HEK293 (cell line): ENCODE results near the gene UBE2D2.

Source experiments
- CTCF ChIA-PET: fragments of 350-600 bp; formaldehyde crosslinking; extraction: SDS; loops from one replicate; lab custom pipeline; 2021; ENCODE audit warnings: antibody characterized with exemption; lab: Yijun Ruan, JAX
- POLR2A ChIA-PET: fragments of 300-600 bp; formaldehyde crosslinking; extraction: SDS; loops from one replicate; lab custom pipeline; 2020; ENCODE audit warnings: antibody characterized with exemption, inconsistent platforms; lab: Yijun Ruan, JAX
- H3K27ac ChIP-seq: fragments of 200-500 bp; sonication (Bioruptor generic); 2 replicates; pipeline ENCODE4 v1.5.1; 2014; ENCODE audit warnings: low read depth, low read length, control low read depth, inconsistent platforms; ENCODE audit errors: extremely low read depth
- H3K36me3 ChIP-seq, 2 experiments: fragments of 200-500 bp in 1 of 2; sonication (Bioruptor generic) in 1 of 2; 1 replicate in 1 of 2; 2 replicates in 1 of 2; pipeline ENCODE4 v1.5.1; 2014 to 2017; ENCODE audit warnings: inconsistent platforms in 2 of 2, low read length in 2 of 2; ENCODE audit not compliant: control insufficient read depth in 2 of 2, insufficient read depth in 1 of 2
- H3K4me1 ChIP-seq: fragments of 200-500 bp; sonication (Bioruptor generic); 2 replicates; pipeline ENCODE4 v1.5.1; 2014; ENCODE audit warnings: mild to moderate bottlenecking, low read length, inconsistent platforms; ENCODE audit not compliant: control insufficient read depth, insufficient read depth
- H3K4me3 ChIP-seq: 2 replicates; pipeline ENCODE4 v1.5.1; 2011; ENCODE audit warnings: low read depth, mild to moderate bottlenecking, control low read depth, low read length, moderate library complexity
- H3K9me3 ChIP-seq: fragments of 200-500 bp; sonication (Bioruptor generic); 2 replicates; pipeline ENCODE4 v1.5.1; 2014; ENCODE audit warnings: low read depth, low read length, inconsistent platforms; ENCODE audit not compliant: control insufficient read depth, insufficient read depth
- BCL11B ChIP-seq: fragments of 450-650 bp; formaldehyde crosslinking; IDR thresholded peaks from 2 replicates; pipeline ENCODE4 v1.5.1; 2016; ENCODE audit warnings: low read depth, missing biosample characterization, missing genetic modification characterization
- KLF7 ChIP-seq: fragments of 450-650 bp; formaldehyde crosslinking; IDR thresholded peaks from 2 replicates; pipeline ENCODE4 v1.5.1; 2016; ENCODE audit warnings: missing biosample characterization, missing genetic modification characterization, borderline replicate concordance
- SP2 ChIP-seq: fragments of 450-650 bp; formaldehyde crosslinking; IDR thresholded peaks from 2 replicates; pipeline ENCODE4 v1.5.1; 2016; ENCODE audit warnings: missing biosample characterization, missing genetic modification characterization
- WT1 ChIP-seq: fragments of 450-650 bp; formaldehyde crosslinking; IDR thresholded peaks from 2 replicates; pipeline ENCODE4 v1.5.1; 2016; ENCODE audit warnings: missing biosample characterization, missing genetic modification characterization
- ZFHX2 ChIP-seq: fragments of 450-650 bp; formaldehyde crosslinking; conservative IDR thresholded peaks from 2 replicates; pipeline ENCODE4 v1.5.1; 2016; ENCODE audit warnings: missing biosample characterization, missing genetic modification characterization
- ZNF23 ChIP-seq: fragments of 450-650 bp; formaldehyde crosslinking; IDR thresholded peaks from 2 replicates; pipeline ENCODE4 v1.5.1; 2016; ENCODE audit warnings: missing biosample characterization, missing genetic modification characterization, borderline replicate concordance
- ZNF510 ChIP-seq: fragments of 450-650 bp; formaldehyde crosslinking; IDR thresholded peaks from 2 replicates; pipeline ENCODE4 v1.5.1; 2018; ENCODE audit warnings: mild to moderate bottlenecking, missing genetic modification characterization, missing biosample characterization; ENCODE audit not compliant: insufficient replicate concordance
- ZNF560 ChIP-seq: fragments of 450-650 bp; formaldehyde crosslinking; IDR thresholded peaks from 2 replicates; pipeline ENCODE4 v1.5.1; 2017; ENCODE audit warnings: missing biosample characterization, missing genetic modification characterization, borderline replicate concordance
- ZNF623 ChIP-seq: fragments of 450-650 bp; formaldehyde crosslinking; IDR thresholded peaks from 2 replicates; pipeline ENCODE4 v1.5.1; 2016; ENCODE audit warnings: missing biosample characterization, missing genetic modification characterization
- ZNF654 ChIP-seq: fragments of 450-650 bp; formaldehyde crosslinking; IDR thresholded peaks from 2 replicates; pipeline ENCODE4 v1.5.1; 2016; ENCODE audit warnings: low read depth, missing biosample characterization, missing genetic modification characterization
- ZNF76 ChIP-seq: fragments of 450-650 bp; formaldehyde crosslinking; IDR thresholded peaks from 2 replicates; pipeline ENCODE4; 2016; ENCODE audit warnings: low read depth, missing biosample characterization, missing genetic modification characterization, borderline replicate concordance
- ZNF777 ChIP-seq: fragments of 450-650 bp; formaldehyde crosslinking; IDR thresholded peaks from 2 replicates; pipeline ENCODE4 v1.5.1; 2017; ENCODE audit warnings: missing biosample characterization, missing genetic modification characterization, borderline replicate concordance
- ZNF791 ChIP-seq: fragments of 450-650 bp; formaldehyde crosslinking; IDR thresholded peaks from 2 replicates; pipeline ENCODE4 v1.5.1; 2016; ENCODE audit warnings: missing biosample characterization, missing genetic modification characterization
- TF ChIP-seq, protein P1 (sequence below): fragments of 450-650 bp; formaldehyde crosslinking; IDR thresholded peaks from 2 replicates; pipeline ENCODE4 v1.5.1; 2016; ENCODE audit warnings: missing biosample characterization, missing genetic modification characterization, borderline replicate concordance
- TF ChIP-seq, protein P2 (sequence below): fragments of 450-650 bp; formaldehyde crosslinking; IDR thresholded peaks from 2 replicates; pipeline ENCODE4 v1.5.1; 2017; ENCODE audit warnings: missing biosample characterization, mild to moderate bottlenecking, missing genetic modification characterization, moderate library complexity
- TF ChIP-seq, protein P3 (sequence below): fragments of 450-650 bp; formaldehyde crosslinking; IDR thresholded peaks from 2 replicates; pipeline ENCODE4 v1.5.1; 2016; ENCODE audit warnings: missing biosample characterization, missing genetic modification characterization

Gene UBE2D2

DNA sequence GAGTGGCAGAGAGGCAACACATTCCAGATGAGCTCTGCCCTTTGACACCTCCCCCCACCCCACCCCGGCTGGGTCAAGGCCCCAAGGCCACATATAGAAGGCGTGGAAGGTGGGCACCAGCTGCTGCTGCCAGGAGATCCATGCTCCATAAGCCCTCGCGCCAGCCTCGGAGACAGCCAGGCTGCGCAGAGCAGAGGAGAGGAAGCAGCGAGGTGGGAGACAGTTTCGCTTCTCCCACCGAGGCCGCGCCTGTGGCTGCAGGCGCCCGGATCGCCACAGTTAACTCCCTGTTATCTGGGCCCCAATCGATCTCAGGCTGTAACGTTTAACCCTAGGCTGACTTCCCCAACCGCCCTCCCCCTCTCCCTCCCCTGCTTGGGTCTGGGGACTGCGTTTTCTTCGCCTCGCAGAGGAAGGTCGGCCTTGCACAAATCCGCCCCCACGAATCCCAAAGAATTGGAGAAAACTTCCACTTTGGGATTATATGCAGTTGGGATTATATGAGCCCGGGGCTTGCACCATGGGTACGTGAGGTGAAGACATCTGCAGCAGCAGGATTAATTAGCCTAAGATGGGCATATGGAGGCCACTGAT is 85.9 kb downstream of the UBE2D2 start:
- peaks cover 21% of the 10 kb centered on the region for H3K4me1 ChIP-seq
- no peak for TF ChIP-seq ZNF510 (tag by site-specific recombination)
- TF ChIP-seq, protein P1, sequence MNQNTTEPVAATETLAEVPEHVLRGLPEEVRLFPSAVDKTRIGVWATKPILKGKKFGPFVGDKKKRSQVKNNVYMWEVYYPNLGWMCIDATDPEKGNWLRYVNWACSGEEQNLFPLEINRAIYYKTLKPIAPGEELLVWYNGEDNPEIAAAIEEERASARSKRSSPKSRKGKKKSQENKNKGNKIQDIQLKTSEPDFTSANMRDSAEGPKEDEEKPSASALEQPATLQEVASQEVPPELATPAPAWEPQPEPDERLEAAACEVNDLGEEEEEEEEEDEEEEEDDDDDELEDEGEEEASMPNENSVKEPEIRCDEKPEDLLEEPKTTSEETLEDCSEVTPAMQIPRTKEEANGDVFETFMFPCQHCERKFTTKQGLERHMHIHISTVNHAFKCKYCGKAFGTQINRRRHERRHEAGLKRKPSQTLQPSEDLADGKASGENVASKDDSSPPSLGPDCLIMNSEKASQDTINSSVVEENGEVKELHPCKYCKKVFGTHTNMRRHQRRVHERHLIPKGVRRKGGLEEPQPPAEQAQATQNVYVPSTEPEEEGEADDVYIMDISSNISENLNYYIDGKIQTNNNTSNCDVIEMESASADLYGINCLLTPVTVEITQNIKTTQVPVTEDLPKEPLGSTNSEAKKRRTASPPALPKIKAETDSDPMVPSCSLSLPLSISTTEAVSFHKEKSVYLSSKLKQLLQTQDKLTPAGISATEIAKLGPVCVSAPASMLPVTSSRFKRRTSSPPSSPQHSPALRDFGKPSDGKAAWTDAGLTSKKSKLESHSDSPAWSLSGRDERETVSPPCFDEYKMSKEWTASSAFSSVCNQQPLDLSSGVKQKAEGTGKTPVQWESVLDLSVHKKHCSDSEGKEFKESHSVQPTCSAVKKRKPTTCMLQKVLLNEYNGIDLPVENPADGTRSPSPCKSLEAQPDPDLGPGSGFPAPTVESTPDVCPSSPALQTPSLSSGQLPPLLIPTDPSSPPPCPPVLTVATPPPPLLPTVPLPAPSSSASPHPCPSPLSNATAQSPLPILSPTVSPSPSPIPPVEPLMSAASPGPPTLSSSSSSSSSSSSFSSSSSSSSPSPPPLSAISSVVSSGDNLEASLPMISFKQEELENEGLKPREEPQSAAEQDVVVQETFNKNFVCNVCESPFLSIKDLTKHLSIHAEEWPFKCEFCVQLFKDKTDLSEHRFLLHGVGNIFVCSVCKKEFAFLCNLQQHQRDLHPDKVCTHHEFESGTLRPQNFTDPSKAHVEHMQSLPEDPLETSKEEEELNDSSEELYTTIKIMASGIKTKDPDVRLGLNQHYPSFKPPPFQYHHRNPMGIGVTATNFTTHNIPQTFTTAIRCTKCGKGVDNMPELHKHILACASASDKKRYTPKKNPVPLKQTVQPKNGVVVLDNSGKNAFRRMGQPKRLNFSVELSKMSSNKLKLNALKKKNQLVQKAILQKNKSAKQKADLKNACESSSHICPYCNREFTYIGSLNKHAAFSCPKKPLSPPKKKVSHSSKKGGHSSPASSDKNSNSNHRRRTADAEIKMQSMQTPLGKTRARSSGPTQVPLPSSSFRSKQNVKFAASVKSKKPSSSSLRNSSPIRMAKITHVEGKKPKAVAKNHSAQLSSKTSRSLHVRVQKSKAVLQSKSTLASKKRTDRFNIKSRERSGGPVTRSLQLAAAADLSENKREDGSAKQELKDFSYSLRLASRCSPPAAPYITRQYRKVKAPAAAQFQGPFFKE (tag by site-specific recombination): no peak
- TF ChIP-seq WT1 (tag by site-specific recombination): no peak
- no peak for TF ChIP-seq ZNF654
- no peak for TF ChIP-seq KLF7 (tag by site-specific recombination)
- TF ChIP-seq, protein P2, sequence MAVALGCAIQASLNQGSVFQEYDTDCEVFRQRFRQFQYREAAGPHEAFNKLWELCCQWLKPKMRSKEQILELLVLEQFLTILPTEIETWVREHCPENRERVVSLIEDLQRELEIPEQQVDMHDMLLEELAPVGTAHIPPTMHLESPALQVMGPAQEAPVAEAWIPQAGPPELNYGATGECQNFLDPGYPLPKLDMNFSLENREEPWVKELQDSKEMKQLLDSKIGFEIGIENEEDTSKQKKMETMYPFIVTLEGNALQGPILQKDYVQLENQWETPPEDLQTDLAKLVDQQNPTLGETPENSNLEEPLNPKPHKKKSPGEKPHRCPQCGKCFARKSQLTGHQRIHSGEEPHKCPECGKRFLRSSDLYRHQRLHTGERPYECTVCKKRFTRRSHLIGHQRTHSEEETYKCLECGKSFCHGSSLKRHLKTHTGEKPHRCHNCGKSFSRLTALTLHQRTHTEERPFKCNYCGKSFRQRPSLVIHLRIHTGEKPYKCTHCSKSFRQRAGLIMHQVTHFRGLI (tag by site-specific recombination): no peak
- TF ChIP-seq ZNF623 (tag by site-specific recombination): no peak
- TF ChIP-seq ZNF76 (tag by site-specific recombination): no peak
- no peak for TF ChIP-seq ZNF777 (tag by site-specific recombination)
- TF ChIP-seq ZFHX2 (tag by site-specific recombination): no peak
- TF ChIP-seq, protein P3, sequence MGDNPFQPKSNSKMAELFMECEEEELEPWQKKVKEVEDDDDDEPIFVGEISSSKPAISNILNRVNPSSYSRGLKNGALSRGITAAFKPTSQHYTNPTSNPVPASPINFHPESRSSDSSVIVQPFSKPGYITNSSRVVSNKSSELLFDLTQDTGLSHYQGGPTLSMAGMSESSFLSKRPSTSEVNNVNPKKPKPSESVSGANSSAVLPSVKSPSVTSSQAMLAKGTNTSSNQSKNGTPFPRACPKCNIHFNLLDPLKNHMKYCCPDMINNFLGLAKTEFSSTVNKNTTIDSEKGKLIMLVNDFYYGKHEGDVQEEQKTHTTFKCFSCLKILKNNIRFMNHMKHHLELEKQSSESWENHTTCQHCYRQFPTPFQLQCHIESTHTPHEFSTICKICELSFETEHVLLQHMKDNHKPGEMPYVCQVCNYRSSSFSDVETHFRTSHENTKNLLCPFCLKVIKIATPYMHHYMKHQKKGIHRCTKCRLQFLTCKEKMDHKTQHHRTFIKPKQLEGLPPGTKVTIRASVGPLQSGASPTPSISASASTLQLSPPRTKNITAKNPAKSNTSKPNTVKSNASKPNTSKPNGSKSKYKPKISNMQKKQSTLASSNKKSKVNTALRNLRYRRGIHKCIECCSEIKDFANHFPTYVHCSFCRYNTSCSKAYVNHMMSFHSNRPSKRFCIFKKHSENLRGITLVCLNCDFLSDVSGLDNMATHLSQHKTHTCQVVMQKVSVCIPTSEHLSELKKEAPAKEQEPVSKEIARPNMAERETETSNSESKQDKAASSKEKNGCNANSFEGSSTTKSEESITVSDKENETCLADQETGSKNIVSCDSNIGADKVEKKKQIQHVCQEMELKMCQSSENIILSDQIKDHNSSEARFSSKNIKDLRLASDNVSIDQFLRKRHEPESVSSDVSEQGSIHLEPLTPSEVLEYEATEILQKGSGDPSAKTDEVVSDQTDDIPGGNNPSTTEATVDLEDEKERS (tag by site-specific recombination): no peak
- TF ChIP-seq ZNF791 (tag by site-specific recombination): no peak
- no peak for TF ChIP-seq ZNF560 (tag by site-specific recombination)
- TF ChIP-seq ZNF23 (tag by site-specific recombination): no peak
- TF ChIP-seq SP2 (tag by site-specific recombination): no peak
- no peak for TF ChIP-seq BCL11B
- H3K27ac ChIP-seq: no peak overlapping the region
- H3K4me3 ChIP-seq: no peak overlapping the region
- H3K36me3 ChIP-seq: no peaks in the 10 kb centered on the region
- CTCF ChIA-PET: interaction anchor here (1.6 to 1.8 kb wide), 2 partner anchors 9 to 11 kb away, joined by 7 to 20 read pairs; no protein-coding TSS in a partner anchor
- POLR2A ChIA-PET: interaction anchor here (0.7 to 2.9 kb wide), 4 partner anchors 11 to 62 kb away, joined by 8 to 96 read pairs (median 10); no protein-coding TSS in a partner anchor
- no peaks in the 10 kb centered on the region for H3K9me3 ChIP-seq
